Stimulated activated CD4-positive, alpha-beta T cell treated with anti-CD3 and anti-CD28 coated beads, Interleukin-15, amount 100 ng/mL, for 1 hour (primary cell): ENCODE data around the gene PSRC1.
"Not testable (repeated sequence)": the region's sequence is repeated elsewhere in the genome, so short reads cannot be mapped to it uniquely, and the experiment has no call there.

Experiments
- DNase-seq, 2 donors: peaks; one replicate each; pipeline ENCODE4 v3.0.0-alpha.2; 2020; ENCODE audit warnings: low read depth in 1 of 2, low spot score in 1 of 2

Gene PSRC1

GRCh38 chr1:109282952-109283747 is at the start of gene PSRC1:
PSRC1 (minus strand) TSS chr1:109283145.
- peak; percentile 80 to 81 for DNase-seq

GRCh38 chr1:109331113-109331512 is 48.2 kb upstream of the PSRC1 start:
- no peak for DNase-seq

- DNase-seq: no peak
Observed at GRCh38 chr1:109327285-109327684, 44.3 kb upstream of the PSRC1 start.

GRCh38 chr1:109322974-109323373 is 40.0 kb upstream of the PSRC1 start:
- no peak for DNase-seq

- DNase-seq: no peak
Observed at GRCh38 chr1:109319114-109319513, 36.2 kb upstream of the PSRC1 start.

- no peak for DNase-seq
Observed at GRCh38 chr1:109316506-109316905, 33.6 kb upstream of the PSRC1 start.

- DNase-seq: no peak
Observed at GRCh38 chr1:109315288-109315687, 32.3 kb upstream of the PSRC1 start.

- DNase-seq: no peak
Observed at GRCh38 chr1:109314795-109315194, 31.9 kb upstream of the PSRC1 start.

- no peak for DNase-seq
Observed at GRCh38 chr1:109312978-109313775, 30.2 kb upstream of the PSRC1 start.

- DNase-seq: no peak
Observed at GRCh38 chr1:109312246-109312645, 29.3 kb upstream of the PSRC1 start.

GRCh38 chr1:109309347-109309746 is 26.4 kb upstream of the PSRC1 start:
- DNase-seq: no peak

GRCh38 chr1:109307274-109308021 is 24.5 kb upstream of the PSRC1 start:
- DNase-seq: no peak

- DNase-seq: no peak
Observed at GRCh38 chr1:109306832-109307273, 23.9 kb upstream of the PSRC1 start, which contains the start of gene MYBPHL. MYBPHL (minus strand) TSS chr1:109307011; CDS start chr1:109306991, 20 bp downstream.

GRCh38 chr1:109305991-109306390 is 23.0 kb upstream of the PSRC1 start:
- DNase-seq: not testable (repeated sequence)

- DNase-seq: no peak
Observed at GRCh38 chr1:109304226-109304920, 21.4 kb upstream of the PSRC1 start.

GRCh38 chr1:109301874-109302273 is 18.9 kb upstream of the PSRC1 start:
- DNase-seq: no peak

GRCh38 chr1:109300650-109301151 is 17.8 kb upstream of the PSRC1 start:
- DNase-seq: no peak

- DNase-seq: no peak
Observed at GRCh38 chr1:109299558-109300343, 16.8 kb upstream of the PSRC1 start.

GRCh38 chr1:109298666-109299557 is 16.0 kb upstream of the PSRC1 start:
- DNase-seq: no peak
